Measurements from ENCODE around the gene HYPK. TPM values are rescaled to one million over a fixed set of nuclear protein-coding genes. Genes with fewer than 3 reads are reported as not detected.

HYPK gene
- total RNA-seq, 1 donor from 2014 or later = 44.9 TPM

GRCh38 chr15:43791993-43792760 is 8.2 kb upstream of the HYPK start, which contains the start of gene SERF2:
Gene SERF2 (plus strand): TSS chr15:43792320. CDS start chr15:43792377, 57 bp downstream.
- peak within 1 kb of the TSS; percentile 82 to 91 for H3K4me3 ChIP-seq
- intact Hi-C loops (cut with DNase I) = loop anchor here (2.0 kb wide), 1 partner anchor 15 kb away; the partner anchor contains the start of gene ELL3
- H3K9me3 ChIP-seq = no peaks in the 10 kb centered on the region
- DNase-seq (ENCODE audit: extremely low spot score in 2 of 2) = peak; percentile 100
- peak within 1 kb of the TSS; percentile 99 for H3K27ac ChIP-seq
- TF ChIP-seq POLR2AphosphoS5 (IDR thresholded peaks at IDR 0.05; ENCODE audit: insufficient read depth in 1 of 2, low read depth in 1 of 2) (peak; percentile 94 to 100), POLR2A (IDR thresholded peaks at IDR 0.05) (peak; percentile 89 to 99), CTCF (IDR thresholded peaks at IDR 0.05) (no peak)
- peaks cover 34% of the 10 kb centered on the region for H3K4me1 ChIP-seq
- H3K27me3 ChIP-seq = no peaks in the 10 kb centered on the region
- H3K36me3 ChIP-seq = peaks cover 0 to 23% of the 10 kb centered on the region in 2 donors

DNA sequence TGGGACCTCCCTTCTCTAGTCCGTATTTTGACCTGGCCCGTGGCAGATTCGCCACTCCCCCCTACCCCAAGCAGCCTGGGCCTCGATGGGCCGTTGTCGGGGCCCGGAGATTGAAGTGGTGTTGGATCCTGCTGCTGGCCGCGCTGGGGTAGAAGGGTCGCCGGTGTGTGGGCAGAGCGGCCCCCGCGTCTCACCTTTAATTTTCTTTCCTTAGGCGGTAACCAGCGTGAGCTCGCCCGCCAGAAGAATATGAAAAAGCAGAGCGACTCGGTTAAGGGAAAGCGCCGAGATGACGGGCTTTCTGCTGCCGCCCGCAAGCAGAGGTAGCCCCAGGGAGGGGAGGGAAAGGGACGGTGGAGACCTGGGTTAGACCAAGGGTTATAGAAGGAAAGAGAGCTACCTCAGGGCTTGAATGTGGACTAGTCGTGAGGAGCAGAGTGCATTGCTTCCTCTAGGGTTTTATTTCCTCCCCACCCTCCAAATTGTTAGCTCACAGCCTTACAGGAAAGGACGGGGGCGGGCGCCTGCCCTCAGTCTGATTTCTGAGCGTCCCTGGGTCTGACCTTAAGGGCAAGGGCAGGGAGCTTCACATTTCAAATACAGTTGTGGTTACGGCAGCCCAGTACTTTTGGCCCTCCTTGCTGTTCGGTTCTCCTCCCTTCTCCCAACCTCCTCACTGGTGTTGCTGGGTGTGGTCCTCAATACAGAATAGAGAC is 7.5 kb upstream of the HYPK start:
- H3K4me1 ChIP-seq = peaks cover 40% of the 10 kb centered on the region
- peaks cover 0 to 26% of the 10 kb centered on the region in 2 donors for H3K36me3 ChIP-seq
- H3K9me3 ChIP-seq = no peaks in the 10 kb centered on the region
- DNase-seq (ENCODE audit: extremely low spot score in 2 of 2) = no peak
- TF ChIP-seq CTCF (IDR thresholded peaks at IDR 0.05) (no peak), POLR2AphosphoS5 (IDR thresholded peaks at IDR 0.05; ENCODE audit: insufficient read depth in 1 of 2, low read depth in 1 of 2) (no peak), POLR2A (IDR thresholded peaks at IDR 0.05) (no peak)
- H3K27me3 ChIP-seq = no peaks in the 10 kb centered on the region
- H3K4me3 ChIP-seq = peak overlapping the region; percentile 82 to 91
- peak overlapping the region; percentile 99 for H3K27ac ChIP-seq
- intact Hi-C loops (cut with DNase I) = loop anchor here (2.0 kb wide), 1 partner anchor 16 kb away; the partner anchor contains the start of gene ELL3

- H3K27ac ChIP-seq = peak overlapping the region; percentile 99
- peaks cover 47% of the 10 kb centered on the region for H3K4me1 ChIP-seq
- H3K36me3 ChIP-seq = peaks cover 0 to 26% of the 10 kb centered on the region in 2 donors
- no peaks in the 10 kb centered on the region for H3K9me3 ChIP-seq
- TF ChIP-seq CTCF (IDR thresholded peaks at IDR 0.05) (no peak), POLR2AphosphoS5 (IDR thresholded peaks at IDR 0.05; ENCODE audit: insufficient read depth in 1 of 2, low read depth in 1 of 2) (no peak), POLR2A (IDR thresholded peaks at IDR 0.05) (no peak)
- DNase-seq (ENCODE audit: extremely low spot score in 2 of 2) = no peak
- H3K27me3 ChIP-seq = no peaks in the 10 kb centered on the region
- peak overlapping the region; percentile 82 to 91 for H3K4me3 ChIP-seq
- intact Hi-C loops (cut with DNase I) = loop anchor here (2.0 kb wide), 1 partner anchor 17 kb away; the partner anchor contains the start of gene ELL3
These were observed 6.8 kb upstream of the HYPK start for GRCh38 chr15:43793647-43794046.

- intact Hi-C loops (cut with DNase I) = no loop called here
- peaks cover 0 to 26% of the 10 kb centered on the region in 2 donors for H3K36me3 ChIP-seq
- H3K27ac ChIP-seq = peak overlapping the region; percentile 99
- H3K4me3 ChIP-seq = peak overlapping the region in 1 of 2 donors; percentile 91
- H3K4me1 ChIP-seq = peaks cover 55% of the 10 kb centered on the region
- TF ChIP-seq POLR2AphosphoS5 (IDR thresholded peaks at IDR 0.05; ENCODE audit: insufficient read depth in 1 of 2, low read depth in 1 of 2) (no peak), CTCF (IDR thresholded peaks at IDR 0.05) (no peak), POLR2A (IDR thresholded peaks at IDR 0.05) (no peak)
- no peak for DNase-seq (ENCODE audit: extremely low spot score in 2 of 2)
- H3K9me3 ChIP-seq = no peaks in the 10 kb centered on the region
- no peaks in the 10 kb centered on the region for H3K27me3 ChIP-seq
These were observed 5.9 kb upstream of the HYPK start for GRCh38 chr15:43794269-43795037.

Measured in vagina (tissue), 2 donors.